NT2/D1 (cell line): ENCODE results near the gene PGAM2.

Source experiments
- DNase-seq: peaks from one replicate; pipeline ENCODE4 v3.0.0-alpha.2; 2011; ENCODE audit warnings: low read depth, low spot score
- H3K27me3 ChIP-seq: 2 replicates; pipeline ENCODE4 v1.6.0; 2011; ENCODE audit warnings: mild to moderate bottlenecking; ENCODE audit not compliant: insufficient read length, insufficient read depth
- H3K36me3 ChIP-seq: 2 replicates; pipeline ENCODE4 v1.6.1; 2011; ENCODE audit warnings: mild to moderate bottlenecking, low read length, mixed read lengths; ENCODE audit not compliant: insufficient read depth, insufficient read length
- H3K4me1 ChIP-seq: 2 replicates; pipeline ENCODE4 v1.5.1; 2011; ENCODE audit not compliant: insufficient read depth, insufficient read length
- H3K4me3 ChIP-seq: 2 replicates; pipeline ENCODE4 v1.5.1; 2011; ENCODE audit warnings: low read depth; ENCODE audit not compliant: insufficient read length
- H3K9ac ChIP-seq: 2 replicates; pipeline ENCODE4 v1.6.0; 2011; ENCODE audit warnings: low read depth; ENCODE audit not compliant: insufficient read length
- H3K9me3 ChIP-seq: 2 replicates; pipeline ENCODE4 v1.5.1; 2011; ENCODE audit warnings: mild to moderate bottlenecking, low read length; ENCODE audit not compliant: insufficient read depth
- SUZ12 ChIP-seq: IDR thresholded peaks from 2 replicates; pipeline ENCODE4 v1.6.1; 2011; ENCODE audit not compliant: insufficient read length, insufficient read depth; ENCODE audit errors: extremely low read depth
- YY1 ChIP-seq: IDR thresholded peaks from 2 replicates; pipeline ENCODE4 v1.6.1; 2011; ENCODE audit not compliant: insufficient read length, insufficient read depth
- ZNF274 ChIP-seq: IDR thresholded peaks from 2 replicates; pipeline ENCODE4 v1.6.1; 2011; ENCODE audit warnings: mild to moderate bottlenecking, low read depth, low read length

Gene PGAM2

GRCh38 chr7:44052771-44053365, 12.5 kb downstream of the PGAM2 start:
- H3K9ac ChIP-seq, result no peak overlapping the region
- no peaks in the 10 kb centered on the region for H3K27me3 ChIP-seq
- no peak for TF ChIP-seq SUZ12
- no peak for TF ChIP-seq YY1
- TF ChIP-seq ZNF274, result no peak
- H3K4me3 ChIP-seq, result no peak overlapping the region
- peaks cover 75% of the 10 kb centered on the region for H3K36me3 ChIP-seq
- no peaks in the 10 kb centered on the region for H3K4me1 ChIP-seq
- no peak for DNase-seq
- no peaks in the 10 kb centered on the region for H3K9me3 ChIP-seq

GRCh38 chr7:44051611-44052220, 13.7 kb downstream of the PGAM2 start:
- Histone ChIP-seq H3K4me3 (no peak overlapping the region), H3K27me3 (no peaks in the 10 kb centered on the region), H3K4me1 (no peaks in the 10 kb centered on the region), H3K36me3 (peaks cover 73% of the 10 kb centered on the region), H3K9me3 (no peaks in the 10 kb centered on the region), H3K9ac (no peak overlapping the region)
- no peak for DNase-seq
- TF ChIP-seq ZNF274, result no peak
- TF ChIP-seq SUZ12, result no peak
- TF ChIP-seq YY1, result no peak

GRCh38 chr7:44050915-44051560, 14.3 kb downstream of the PGAM2 start:
- DNase-seq, result no peak
- H3K9ac ChIP-seq, result no peak overlapping the region
- H3K9me3 ChIP-seq, result no peaks in the 10 kb centered on the region
- no peaks in the 10 kb centered on the region for H3K27me3 ChIP-seq
- H3K36me3 ChIP-seq, result peaks cover 73% of the 10 kb centered on the region
- no peaks in the 10 kb centered on the region for H3K4me1 ChIP-seq
- no peak overlapping the region for H3K4me3 ChIP-seq
- TF ChIP-seq YY1, result no peak
- no peak for TF ChIP-seq ZNF274
- TF ChIP-seq SUZ12, result no peak

- Histone ChIP-seq H3K4me1 (no peaks in the 10 kb centered on the region), H3K9ac (no peak overlapping the region), H3K27me3 (no peaks in the 10 kb centered on the region), H3K36me3 (peaks cover 76% of the 10 kb centered on the region), H3K4me3 (no peak overlapping the region), H3K9me3 (no peaks in the 10 kb centered on the region)
- DNase-seq, result no peak
- TF ChIP-seq YY1 (no peak), SUZ12 (no peak), ZNF274 (no peak)
Measured at GRCh38 chr7:44050121-44050914, 15.0 kb downstream of the PGAM2 start.

- no peaks in the 10 kb centered on the region for H3K27me3 ChIP-seq
- no peak for DNase-seq
- no peak overlapping the region for H3K9ac ChIP-seq
- H3K4me3 ChIP-seq, result no peak overlapping the region
- H3K36me3 ChIP-seq, result peaks cover 63% of the 10 kb centered on the region
- H3K4me1 ChIP-seq, result no peaks in the 10 kb centered on the region
- no peaks in the 10 kb centered on the region for H3K9me3 ChIP-seq
- TF ChIP-seq YY1, result no peak
- no peak for TF ChIP-seq SUZ12
- TF ChIP-seq ZNF274, result no peak
Measured at GRCh38 chr7:44048031-44048795, 17.2 kb downstream of the PGAM2 start.

- Histone ChIP-seq H3K4me3 (no peak overlapping the region), H3K36me3 (peaks cover 49% of the 10 kb centered on the region), H3K9me3 (no peaks in the 10 kb centered on the region), H3K4me1 (no peaks in the 10 kb centered on the region), H3K9ac (no peak overlapping the region), H3K27me3 (peaks cover 8% of the 10 kb centered on the region)
- DNase-seq, result no peak
- TF ChIP-seq SUZ12, result no peak
- no peak for TF ChIP-seq ZNF274
- TF ChIP-seq YY1, result no peak
Measured at GRCh38 chr7:44046321-44047061, 18.9 kb downstream of the PGAM2 start.
